GM12878 (cell line): ENCODE results near the gene PTPN14. TPM values are rescaled to one million over a fixed set of nuclear protein-coding genes. Genes with fewer than 3 reads are reported as not detected.
"Not testable (repeated sequence)": the region's sequence is repeated elsewhere in the genome, so short reads cannot be mapped to it uniquely, and the experiment has no call there.

Source experiments
- ATAC-seq: fragments of 200-7000 bp; cut with Tn5 transposase; 3 replicates; pipeline ENCODE4 v1.9.1; 2020; ENCODE audit warnings: mild to moderate bottlenecking, moderate library complexity
- BruUV-seq: library from RNA; stranded (reverse); fragments of 400-500 nt; replicated peaks from 2 replicates; lab custom pipeline; 2021; lab: Mats Ljungman, UMichigan
- CTCF ChIA-PET: fragments of 300-600 bp; sonication (Branson Sonifier 250); formaldehyde crosslinking; extraction: SDS; loops from one replicate; lab custom pipeline; 2021; ENCODE audit warnings: inconsistent platforms; lab: Yijun Ruan, JAX
- POLR2A ChIA-PET: fragments of 350-600 bp; formaldehyde crosslinking; extraction: SDS; loops from one replicate; lab custom pipeline; 2021; ENCODE audit warnings: inconsistent platforms; lab: Charles Lee
- RAD21 ChIA-PET: fragments of 300-600 bp; sonication (Branson Sonifier 250); formaldehyde crosslinking; loops from one replicate; lab custom pipeline; 2023; ENCODE audit warnings: antibody characterized with exemption; ENCODE audit not compliant: unreplicated experiment; lab: Charles Lee
- SMC1A ChIA-PET: fragments of 300-600 bp; sonication (Branson Sonifier 250); formaldehyde crosslinking; loops from one replicate; lab custom pipeline; 2023; ENCODE audit not compliant: unreplicated experiment, uncharacterized antibody; lab: Charles Lee
- DNase-seq: peaks from one replicate; pipeline ENCODE4 v3.0.0-alpha.2; 2011; ENCODE audit warnings: low read depth, low spot score
- FAIRE-seq: peaks from 3 replicates; lab custom pipeline; 2011; peaks lifted over from hg19 to GRCh38; lab: Jason Lieb, UNC
- H2AFZ ChIP-seq: 2 replicates; pipeline ENCODE4 v1.6.0; 2011; ENCODE audit warnings: low read depth, low read length, control low read depth; ENCODE audit not compliant: control insufficient read depth
- H3K27ac ChIP-seq: 2 replicates; pipeline ENCODE4 v1.5.1; 2011; ENCODE audit warnings: control low read depth; ENCODE audit not compliant: control insufficient read depth, insufficient read depth
- H3K27me3 ChIP-seq, 2 experiments: replicated peaks in 1 of 2; 2 replicates each; pipeline versions ENCODE4 v1.6.0 to v1.6.1; 2011; ENCODE audit warnings: low read length in 1 of 2; ENCODE audit not compliant: control insufficient read depth in 2 of 2, insufficient read depth in 2 of 2
- H3K36me3 ChIP-seq, 2 experiments: 2 replicates each; pipeline ENCODE4 v1.5.1; 2011; ENCODE audit warnings: low read length in 1 of 2; ENCODE audit not compliant: control insufficient read depth in 2 of 2, insufficient read depth in 2 of 2
- H3K4me1 ChIP-seq: 2 replicates; pipeline ENCODE4 v1.6.1; 2011; ENCODE audit warnings: mild to moderate bottlenecking, low read length, moderate library complexity, mixed read lengths; ENCODE audit not compliant: control insufficient read depth, insufficient read depth
- H3K4me2 ChIP-seq: 2 replicates; pipeline ENCODE4 v1.6.0; 2011; ENCODE audit warnings: control low read depth; ENCODE audit not compliant: control insufficient read depth, insufficient read depth
- H3K4me3 ChIP-seq: fragments of 200-600 bp; sonication (generic); 2 replicates; pipeline ENCODE4 v1.5.1; 2016
- H3K79me2 ChIP-seq: 2 replicates; pipeline ENCODE4 v1.6.0; 2011; ENCODE audit warnings: low read length; ENCODE audit not compliant: control insufficient read depth, insufficient read depth
- H3K9ac ChIP-seq: 2 replicates; pipeline ENCODE4 v1.8.0; 2011; ENCODE audit warnings: low read length, control low read depth, mixed read lengths; ENCODE audit not compliant: control insufficient read depth, insufficient read depth
- H3K9me3 ChIP-seq: replicated peaks from 3 replicates; pipeline ENCODE4 v1.5.1; 2011; ENCODE audit warnings: mild to moderate bottlenecking, low read length; ENCODE audit not compliant: control insufficient read depth, insufficient read depth
- H4K20me1 ChIP-seq: 2 replicates; pipeline ENCODE4 v1.6.0; 2011; ENCODE audit not compliant: control insufficient read depth, insufficient read depth
- KAT2A ChIP-seq: conservative IDR thresholded peaks from 2 replicates; pipeline ENCODE4 v1.6.1; 2011; ENCODE audit warnings: low read depth, low read length; ENCODE audit not compliant: control insufficient read depth
- PAX5 ChIP-seq: IDR thresholded peaks from 2 replicates; pipeline ENCODE4 v1.6.1; 2011; ENCODE audit warnings: low read depth, low read length, borderline replicate concordance
- SMAD1 ChIP-seq: fragments of 450-650 bp; IDR thresholded peaks from 2 replicates; pipeline ENCODE4 v1.6.1; 2018; ENCODE audit warnings: mild to moderate bottlenecking, low read depth; ENCODE audit not compliant: partially characterized antibody
- ZNF687 ChIP-seq: fragments of 450-650 bp; IDR thresholded peaks from 2 replicates; pipeline ENCODE4 v1.6.1; 2017; ENCODE audit warnings: mild to moderate bottlenecking, moderate library complexity
- WGBS: methylation state at CpG from one replicate; pipeline ENCODE4 v1.1.6; 2016; ENCODE audit warnings: low lambda C conversion rate; ENCODE audit not compliant: insufficient replicate concordance, insufficient coverage; ENCODE audit errors: missing lambda C conversion rate; 5-methylcytosine and 5-hydroxymethylcytosine counted together
- in situ Hi-C: fragments of 300-500 bp; cut with MboI; formaldehyde crosslinking; loops from 9 replicates; pipeline ENCODE4 v1.14.3; 2018; ENCODE audit warnings: mixed read lengths
- intact Hi-C: fragments of 100-400 bp; cut with micrococcal nuclease; formaldehyde crosslinking; loops from one replicate; pipeline ENCODE4 v1.14.2; 2022; ENCODE audit not compliant: unreplicated experiment
- polyA plus RNA-seq, 11 experiments: library from polyadenylated mRNA; depleted of rRNA in 4 of 11; unstranded in 6 of 11; stranded (reverse) in 5 of 11; fragments of >200 nt; fragmentation: Nextera tagmentation in 4 of 11; fragmentation: Illumina TruSeq in 1 of 11; extraction: Ambion mirVana in 4 of 11; extraction: Trizol in 1 of 11; gene quantifications; 1 replicate in 1 of 11; 2 replicates in 10 of 11; pipeline versions ENCODE4 v1.2.1 to v1.2.3, GENCODE V29; 2011 to 2016; ENCODE audit warnings: inconsistent platforms in 2 of 11, missing spikeins in 2 of 11, low read depth in 1 of 11
- total RNA-seq, 4 experiments: library from RNA; depleted of rRNA in 3 of 4; stranded (reverse); fragments of >200 nt in 3 of 4; fragmentation: Illumina TruSeq in 1 of 4; extraction: Trizol in 1 of 4; gene quantifications; 2 replicates each; pipeline versions ENCODE4 v1.2.1 to v1.2.3, GENCODE V29; 2013 to 2021

PTPN14 gene
- total and polyA plus RNA-seq, 10 of the 15 experiments (the other 5 are each of a cell fraction or from before 2014, with no cell fraction given), result 0.05 to 5.1 (median 0.44) TPM

DNA sequence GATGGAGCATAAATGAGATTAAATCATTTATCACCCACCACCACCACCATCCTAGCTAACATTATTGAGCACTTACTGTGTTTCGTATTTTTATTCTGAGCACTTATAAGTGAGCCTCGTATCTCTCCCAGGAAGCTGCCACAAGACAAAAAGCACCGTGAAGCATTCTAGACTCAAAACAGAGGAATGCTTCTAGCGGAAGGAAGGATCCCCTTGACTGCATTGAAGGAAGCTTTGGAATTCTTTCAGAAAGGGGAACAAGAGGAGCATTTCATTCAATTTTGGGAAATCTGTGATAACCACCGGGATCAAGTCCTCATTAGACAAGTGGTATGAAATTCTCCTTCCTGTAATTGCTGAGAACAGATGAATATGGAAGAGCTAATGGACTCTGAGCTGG is 66.3 kb downstream of the PTPN14 start (continued):
- TF ChIP-seq ZNF687 (no peak), PAX5 (no peak), SMAD1 (no peak), KAT2A (no peak)

DNA sequence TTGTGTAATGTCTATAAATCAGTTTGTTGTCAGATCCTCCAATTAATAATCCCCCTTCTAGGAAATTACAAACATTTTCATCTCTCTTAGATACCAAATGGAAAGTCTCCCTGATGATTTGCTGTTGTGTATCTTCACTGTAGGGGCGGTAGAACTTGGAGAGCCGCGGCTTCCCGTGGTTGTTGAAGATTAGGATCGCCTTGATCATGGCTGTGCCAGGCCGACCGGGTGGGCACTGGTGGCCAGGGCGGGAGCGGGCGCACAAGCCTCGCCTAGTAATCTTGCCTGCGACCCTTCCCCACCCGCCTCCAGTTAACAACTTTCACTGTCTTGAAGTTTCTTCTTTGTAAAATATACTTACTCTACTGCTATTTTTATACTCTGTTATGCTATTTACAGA is 68.2 kb downstream of the PTPN14 start:
- H3K4me2 ChIP-seq, H3K9ac ChIP-seq, CTCF ChIA-PET, H3K9me3 ChIP-seq, BruUV-seq, H3K79me2 ChIP-seq, H3K36me3 ChIP-seq, H4K20me1 ChIP-seq, RAD21 ChIA-PET, FAIRE-seq, H3K27me3 ChIP-seq, H2AFZ ChIP-seq, ATAC-seq, POLR2A ChIA-PET, H3K27ac ChIP-seq, DNase-seq, H3K4me3 ChIP-seq, intact Hi-C loops, H3K4me1 ChIP-seq, in situ Hi-C loops, SMC1A ChIA-PET: not testable (repeated sequence)
- WGBS, result 71% methylated on average over 13 of the region's 13 CpGs

DNA sequence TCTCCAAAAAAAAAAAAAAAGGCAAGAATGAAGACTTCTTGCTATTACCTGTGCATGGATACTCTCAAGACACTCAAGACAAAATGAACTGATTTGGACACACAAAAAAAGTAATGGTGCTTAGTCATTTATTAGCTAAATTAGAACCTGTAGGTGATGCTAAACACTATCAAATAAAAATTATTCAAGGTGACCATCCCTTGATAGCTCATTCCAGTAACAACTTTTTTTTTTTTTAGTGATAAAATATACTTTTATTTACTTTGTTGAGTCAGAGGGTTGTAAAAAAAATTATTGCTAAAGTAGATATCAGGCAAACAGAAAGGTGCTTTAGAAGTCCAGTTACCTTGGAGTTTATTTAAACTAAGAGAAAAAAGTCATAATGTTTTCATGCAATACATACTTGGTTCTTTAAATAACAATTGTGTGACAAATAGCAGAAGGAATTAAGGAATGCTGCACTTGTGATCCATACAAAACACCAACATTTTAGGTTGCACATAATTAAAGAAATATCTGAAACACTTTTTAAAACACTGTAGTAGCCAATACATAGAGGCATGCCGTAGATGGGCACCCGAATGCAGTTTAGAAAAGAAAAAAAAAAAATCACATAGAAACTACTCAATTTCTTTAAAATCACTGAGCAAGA is 69.3 kb downstream of the PTPN14 start:
- RAD21 ChIA-PET, result interaction anchor here (0.8 to 1.2 kb wide), 3 partner anchors 11 to 1162 kb away, joined by 3 read pairs; no protein-coding TSS in a partner anchor

More for the DNA sequence above, 69.3 kb downstream of the PTPN14 start:
- intact Hi-C loops, H3K27ac ChIP-seq, H3K36me3 ChIP-seq, H4K20me1 ChIP-seq, H3K4me1 ChIP-seq, H3K4me2 ChIP-seq, H3K9me3 ChIP-seq, H3K9ac ChIP-seq, H3K4me3 ChIP-seq, H2AFZ ChIP-seq, FAIRE-seq, ATAC-seq, H3K27me3 ChIP-seq, in situ Hi-C loops, BruUV-seq, DNase-seq, H3K79me2 ChIP-seq: not testable (repeated sequence)
- ChIA-PET CTCF (interaction anchor here (1.4 kb wide), 1 partner anchor 103 kb away, joined by 3 read pairs; no protein-coding TSS in a partner anchor), SMC1A (interaction anchor here (0.6 to 1.0 kb wide), 3 partner anchors 12 to 72 kb away, joined by 3 to 4 read pairs (median 4); no protein-coding TSS in a partner anchor), POLR2A (interaction anchor here (0.6 to 1.1 kb wide), 2 partner anchors 56 to 75 kb away, joined by 3 to 4 read pairs; no protein-coding TSS in a partner anchor)
- 0% methylated on average over 2 of the region's 2 CpGs for WGBS
